GM19043 (cell line): ENCODE data around the gene TAL2.
"Not testable (repeated sequence)": the region's sequence is repeated elsewhere in the genome, so short reads cannot be mapped to it uniquely, and the experiment has no call there.

ENCODE experiments used
- ATAC-seq: cut with Tn5 transposase; IDR thresholded peaks from one replicate; pipeline ENCODE4 v1.9.1; 2021; ENCODE audit warnings: low read depth; ENCODE audit not compliant: unreplicated experiment

The TAL2 gene

DNA sequence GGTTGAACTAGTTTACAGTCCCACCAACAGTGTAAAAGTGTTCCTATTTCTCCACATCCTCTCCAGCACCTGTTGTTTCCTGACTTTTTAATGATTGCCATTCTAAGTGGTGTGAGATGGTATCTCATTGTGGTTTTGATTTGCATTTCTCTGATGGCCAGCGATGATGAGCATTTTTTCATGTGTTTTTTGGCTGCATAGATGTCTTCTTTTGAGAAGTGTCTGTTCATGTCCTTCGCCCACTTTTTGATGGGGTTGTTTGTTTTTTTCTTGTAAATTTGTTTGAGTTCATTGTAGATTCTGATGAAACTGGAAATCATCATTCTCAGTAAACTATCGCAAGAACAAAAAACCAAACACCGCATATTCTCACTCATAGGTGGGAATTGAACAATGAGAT is 41.4 kb downstream of the TAL2 start:
- not testable (repeated sequence) for ATAC-seq

DNA sequence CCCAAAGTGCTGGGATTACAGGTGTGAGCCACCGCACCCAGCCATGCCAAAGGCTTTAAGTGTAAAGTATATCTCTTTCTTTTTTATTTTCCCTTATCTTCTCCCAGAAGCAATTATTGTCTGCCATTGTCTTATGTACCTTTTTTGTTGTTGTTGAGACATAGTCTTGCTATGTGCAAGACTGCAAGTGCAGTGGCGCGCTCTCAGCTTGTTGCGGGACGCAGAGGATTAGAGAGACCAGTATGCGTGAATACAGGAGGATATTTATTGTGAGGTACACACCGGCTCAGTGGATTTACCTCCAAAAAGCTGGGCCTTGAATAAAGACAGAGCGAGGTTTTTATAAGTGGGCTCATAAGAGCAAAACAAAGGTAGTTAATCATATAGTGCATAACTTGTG is 43.9 kb downstream of the TAL2 start:
- no peak for ATAC-seq

DNA sequence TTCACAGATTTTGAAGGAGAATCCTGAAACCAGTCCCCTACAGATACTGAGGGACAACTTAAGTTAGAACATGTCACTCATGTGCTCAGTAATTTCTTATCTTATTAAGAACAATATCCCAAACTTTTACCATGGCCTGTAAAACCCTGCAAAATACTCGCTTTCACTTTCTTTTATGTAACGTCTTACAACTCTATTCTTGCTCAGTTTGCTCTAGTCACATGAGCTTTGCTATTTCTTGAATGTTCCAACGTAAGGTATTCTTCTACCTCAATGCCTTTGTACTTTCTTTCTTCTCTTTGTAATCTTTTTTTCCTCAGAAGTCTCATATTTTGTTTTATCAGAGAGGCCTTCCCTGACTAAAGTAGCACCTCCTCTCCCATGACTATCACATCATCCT is 46.1 kb downstream of the TAL2 start:
- peak; percentile 55 for ATAC-seq

DNA sequence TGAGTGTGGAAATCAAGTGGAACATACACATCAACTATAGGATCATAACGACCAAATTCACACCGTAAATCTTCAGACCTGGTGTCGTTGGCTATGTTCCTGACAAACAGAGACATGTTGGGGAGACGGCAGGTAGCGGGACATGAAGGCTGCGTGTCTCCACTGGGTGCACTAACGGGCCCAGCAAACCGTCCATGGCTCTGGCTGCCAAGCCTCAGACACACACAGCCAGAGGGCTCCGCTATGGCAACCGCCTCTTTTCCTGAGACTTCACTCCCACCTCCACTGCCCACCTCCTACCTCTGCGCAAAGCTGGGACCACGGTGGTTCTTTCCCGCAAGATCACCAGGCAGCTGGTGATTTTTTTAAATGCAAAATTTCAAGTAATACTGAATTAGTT is 48.4 kb downstream of the TAL2 start:
- no peak for ATAC-seq

DNA sequence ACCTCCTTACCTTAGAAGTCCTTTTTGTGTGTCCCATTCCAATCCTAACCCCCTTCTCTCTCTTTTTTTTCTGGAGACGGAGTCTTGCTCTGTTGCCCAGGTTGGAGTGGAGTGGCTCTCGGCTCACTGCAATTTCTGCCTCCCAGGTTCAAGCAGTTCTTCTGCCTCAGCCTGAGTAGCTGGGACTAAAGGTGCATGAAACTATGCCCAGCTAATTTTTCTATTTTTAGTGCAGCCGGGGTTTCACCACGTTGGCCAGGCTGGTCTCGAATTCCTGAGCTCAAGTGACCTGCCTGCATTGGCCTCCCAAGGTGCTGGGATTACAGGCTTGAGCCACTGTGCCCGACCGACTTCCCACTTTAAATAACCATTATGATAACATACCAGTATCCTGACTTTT is 49.6 kb downstream of the TAL2 start:
- no peak for ATAC-seq

DNA sequence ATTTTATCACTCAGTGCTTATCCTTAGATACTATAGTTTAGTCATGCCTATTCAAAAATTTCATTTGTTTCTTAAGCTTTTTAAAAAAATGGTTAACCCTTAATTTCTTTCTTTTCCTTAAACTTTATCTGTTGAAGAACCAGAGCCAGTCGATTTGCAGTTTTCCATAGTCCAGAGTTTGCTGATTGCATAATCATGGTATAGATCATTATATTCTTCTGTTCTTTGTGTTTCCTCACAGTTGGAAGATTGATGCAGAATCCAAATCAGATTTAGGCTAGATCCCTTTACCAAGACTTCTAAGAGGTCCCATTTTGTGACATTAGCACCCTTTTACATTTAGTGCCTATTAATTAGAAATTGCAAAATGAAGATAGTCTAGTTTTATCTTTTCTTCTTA is 50.0 kb downstream of the TAL2 start:
- no peak for ATAC-seq
